ENCODE measurements around the gene PDIA2. TPM values are rescaled to one million over a fixed set of nuclear protein-coding genes. Genes with fewer than 3 reads are reported as not detected.

PDIA2 gene
- total RNA-seq, 1 donor from 2014 or later = 2.7 TPM

DNA sequence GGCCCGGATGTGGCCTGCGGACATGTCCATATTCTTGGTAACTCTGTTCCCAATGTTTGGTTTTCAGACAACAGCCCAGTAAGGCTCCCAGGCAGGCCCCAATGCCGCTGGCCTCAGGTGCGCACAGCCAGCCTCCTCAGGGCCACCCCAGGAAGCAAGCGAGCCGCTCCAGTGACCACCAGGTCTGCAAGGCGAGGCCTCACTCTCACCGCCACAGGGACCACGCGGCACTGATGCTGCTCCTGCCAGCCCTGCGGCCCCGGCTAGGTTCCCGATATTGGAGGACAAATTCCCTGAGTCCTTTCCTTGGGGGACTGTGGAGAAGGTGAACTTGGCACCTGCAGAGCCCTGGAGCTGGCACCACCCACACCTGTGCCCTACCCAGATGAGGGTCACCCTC lies 19.0 kb downstream of the PDIA2 start:
- no peaks in the 10 kb centered on the region for H3K27me3 Mint-ChIP-seq (ENCODE audit: low read depth)
- TF ChIP-seq, protein P1, sequence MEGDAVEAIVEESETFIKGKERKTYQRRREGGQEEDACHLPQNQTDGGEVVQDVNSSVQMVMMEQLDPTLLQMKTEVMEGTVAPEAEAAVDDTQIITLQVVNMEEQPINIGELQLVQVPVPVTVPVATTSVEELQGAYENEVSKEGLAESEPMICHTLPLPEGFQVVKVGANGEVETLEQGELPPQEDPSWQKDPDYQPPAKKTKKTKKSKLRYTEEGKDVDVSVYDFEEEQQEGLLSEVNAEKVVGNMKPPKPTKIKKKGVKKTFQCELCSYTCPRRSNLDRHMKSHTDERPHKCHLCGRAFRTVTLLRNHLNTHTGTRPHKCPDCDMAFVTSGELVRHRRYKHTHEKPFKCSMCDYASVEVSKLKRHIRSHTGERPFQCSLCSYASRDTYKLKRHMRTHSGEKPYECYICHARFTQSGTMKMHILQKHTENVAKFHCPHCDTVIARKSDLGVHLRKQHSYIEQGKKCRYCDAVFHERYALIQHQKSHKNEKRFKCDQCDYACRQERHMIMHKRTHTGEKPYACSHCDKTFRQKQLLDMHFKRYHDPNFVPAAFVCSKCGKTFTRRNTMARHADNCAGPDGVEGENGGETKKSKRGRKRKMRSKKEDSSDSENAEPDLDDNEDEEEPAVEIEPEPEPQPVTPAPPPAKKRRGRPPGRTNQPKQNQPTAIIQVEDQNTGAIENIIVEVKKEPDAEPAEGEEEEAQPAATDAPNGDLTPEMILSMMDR (IDR thresholded peaks at IDR 0.05; ENCODE audit: unreplicated experiment) = no peak
- DNase-seq (ENCODE audit: low spot score in 2 of 2, unreplicated experiment in 2 of 2) = no peak
- peaks cover 11% of the 10 kb centered on the region for H3K36me3 Mint-ChIP-seq
- H3K4me3 Mint-ChIP-seq = no peak overlapping the region
- no peaks in the 10 kb centered on the region for H3K9me3 Mint-ChIP-seq
- H3K4me1 Mint-ChIP-seq = no peaks in the 10 kb centered on the region
- no peak overlapping the region for H3K27ac Mint-ChIP-seq

DNA sequence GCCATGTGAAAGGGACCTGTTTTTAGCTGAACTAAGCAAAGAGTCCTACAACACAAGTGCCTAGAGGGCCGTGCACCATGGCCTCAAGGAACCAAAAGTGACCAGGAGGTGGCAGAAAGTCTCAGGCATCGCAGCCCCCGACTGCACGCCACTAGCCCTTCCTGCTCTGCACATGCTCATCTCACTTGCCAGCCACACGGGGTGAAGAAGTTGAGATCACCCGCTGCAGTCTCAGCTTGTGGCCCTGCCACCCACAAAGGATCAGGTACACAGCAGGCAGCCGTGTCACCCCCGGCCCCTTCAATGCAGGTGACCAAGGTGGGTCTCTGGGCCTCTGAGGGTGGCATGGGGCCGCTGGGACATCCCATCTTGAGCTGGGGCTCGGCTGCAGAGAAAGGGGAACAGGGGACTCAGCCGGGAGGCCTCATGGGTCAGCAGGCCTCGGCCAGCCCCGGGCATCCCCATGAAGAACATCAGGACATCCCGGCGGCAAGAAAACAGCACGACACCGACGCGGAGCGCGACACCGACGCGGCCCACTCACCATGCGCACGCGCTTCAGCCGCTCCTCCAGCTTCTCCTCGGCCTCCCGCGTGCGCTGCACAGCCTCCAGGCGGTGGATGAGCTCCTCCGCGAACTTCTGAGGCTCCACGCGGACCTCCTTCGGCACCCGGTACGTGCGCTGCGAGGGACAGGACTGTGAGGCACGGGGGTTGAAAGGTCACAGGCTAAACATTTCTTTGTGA lies 21.0 kb downstream of the PDIA2 start:
- peak in 1 of 2 experiments; percentile 15 for DNase-seq (ENCODE audit: low spot score in 2 of 2, unreplicated experiment in 2 of 2)
- Mint-ChIP-seq H3K9me3 (no peaks in the 10 kb centered on the region), H3K36me3 (peaks cover 12% of the 10 kb centered on the region), H3K4me1 (no peaks in the 10 kb centered on the region), H3K27me3 (ENCODE audit: low read depth) (no peaks in the 10 kb centered on the region), H3K4me3 (no peak overlapping the region), H3K27ac (no peak overlapping the region)
- TF ChIP-seq, protein P1 (IDR thresholded peaks at IDR 0.05; ENCODE audit: unreplicated experiment) = no peak

DNA sequence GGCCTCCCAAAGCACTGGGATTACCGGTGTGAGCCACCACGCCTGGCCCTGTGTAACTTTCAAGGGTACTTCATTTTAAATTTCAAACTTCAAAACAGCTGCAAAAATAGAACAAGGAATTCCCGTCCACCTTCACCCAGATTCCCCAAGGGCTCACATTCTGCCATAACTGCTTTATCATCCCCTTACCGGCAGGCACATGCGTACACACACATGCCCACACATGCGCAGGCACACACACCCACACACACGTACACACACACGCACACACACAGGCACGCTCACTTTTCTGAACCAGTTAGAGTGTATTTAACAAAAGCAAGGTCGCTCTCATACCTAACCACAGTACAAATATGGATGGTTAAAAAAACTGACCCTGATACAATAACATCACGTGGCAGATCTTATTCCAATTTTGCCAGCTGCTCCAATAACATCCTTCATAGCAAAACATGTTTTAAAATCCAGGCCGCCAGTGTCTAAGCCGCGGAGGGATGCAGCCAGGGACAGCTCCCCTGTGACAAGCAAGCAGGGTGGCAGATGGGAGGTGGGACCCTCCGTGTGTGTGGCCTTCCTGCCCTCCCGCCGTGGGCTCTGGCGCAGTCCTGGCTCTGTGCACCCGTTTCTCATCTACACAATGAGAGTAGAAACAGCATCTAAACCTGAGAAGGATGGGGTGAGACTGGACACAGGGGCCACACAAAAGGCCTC lies 23.1 kb downstream of the PDIA2 start:
- TF ChIP-seq, protein P1 (IDR thresholded peaks at IDR 0.05; ENCODE audit: unreplicated experiment) = no peak
- Mint-ChIP-seq H3K9me3 (no peaks in the 10 kb centered on the region), H3K36me3 (peaks cover 18% of the 10 kb centered on the region), H3K4me3 (no peak overlapping the region), H3K27me3 (ENCODE audit: low read depth) (no peaks in the 10 kb centered on the region), H3K4me1 (no peaks in the 10 kb centered on the region), H3K27ac (no peak overlapping the region)
- no peak for DNase-seq (ENCODE audit: low spot score in 2 of 2, unreplicated experiment in 2 of 2)

DNA sequence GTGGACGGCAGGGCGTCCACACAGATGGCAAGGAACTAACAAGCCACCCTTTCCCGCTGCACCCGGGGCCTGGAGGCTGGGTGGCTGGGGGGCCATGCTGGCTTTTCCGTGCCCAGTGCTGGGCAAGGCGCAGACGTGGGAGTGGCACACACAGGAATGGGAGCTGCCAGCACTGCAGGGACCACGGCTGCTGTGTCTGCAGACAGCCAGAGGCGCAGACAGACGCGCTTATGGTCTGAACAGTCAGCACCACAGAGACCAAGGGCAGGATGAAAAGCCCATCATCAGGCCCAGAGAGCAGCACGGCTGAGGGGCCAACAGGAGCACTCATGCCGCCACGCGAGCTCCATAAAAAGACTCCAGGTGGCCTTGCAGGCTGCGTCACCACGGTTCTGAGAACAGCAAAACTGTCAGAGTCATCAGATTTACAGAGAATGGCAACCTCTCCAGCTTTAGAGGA lies 24.0 kb downstream of the PDIA2 start:
- Mint-ChIP-seq H3K4me1 (no peaks in the 10 kb centered on the region), H3K36me3 (peaks cover 19% of the 10 kb centered on the region), H3K27me3 (ENCODE audit: low read depth) (no peaks in the 10 kb centered on the region), H3K27ac (no peak overlapping the region), H3K4me3 (no peak overlapping the region), H3K9me3 (no peaks in the 10 kb centered on the region)
- TF ChIP-seq, protein P1 (IDR thresholded peaks at IDR 0.05; ENCODE audit: unreplicated experiment) = no peak
- DNase-seq (ENCODE audit: low spot score in 2 of 2, unreplicated experiment in 2 of 2) = no peak

DNA sequence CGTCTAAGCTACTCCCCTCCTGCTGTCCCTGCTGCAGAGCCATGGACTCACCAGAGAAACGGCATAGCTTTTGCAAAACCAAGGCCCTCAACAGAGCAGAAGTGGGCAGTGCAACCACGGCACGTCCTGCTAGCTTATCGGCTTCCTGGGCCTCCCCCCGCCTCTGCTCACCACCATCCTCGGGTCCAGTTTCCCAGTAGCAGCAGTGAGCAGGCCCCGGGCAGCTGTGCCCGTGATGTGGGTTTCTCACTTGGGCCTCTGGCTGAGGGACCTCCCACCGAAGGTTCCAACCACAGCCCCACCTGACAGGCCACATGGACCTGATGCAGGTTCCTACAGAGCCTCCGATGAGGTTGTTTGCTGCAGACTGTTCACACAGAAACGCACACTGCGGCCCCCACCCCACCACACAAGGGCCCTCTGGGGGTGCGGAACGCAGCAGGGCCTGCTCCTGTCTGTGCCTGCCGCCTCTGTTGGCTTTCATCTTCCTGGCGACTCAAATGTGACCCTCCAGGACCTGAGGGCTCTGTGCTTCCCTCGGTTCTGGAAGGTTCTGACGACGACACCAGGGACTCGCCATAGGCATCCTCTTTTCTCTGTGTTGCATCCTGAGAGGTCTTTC lies 24.8 kb downstream of the PDIA2 start:
- H3K9me3 Mint-ChIP-seq = no peaks in the 10 kb centered on the region
- no peak overlapping the region for H3K4me3 Mint-ChIP-seq
- no peaks in the 10 kb centered on the region for H3K4me1 Mint-ChIP-seq
- no peak for DNase-seq (ENCODE audit: low spot score in 2 of 2, unreplicated experiment in 2 of 2)
- peaks cover 24% of the 10 kb centered on the region for H3K36me3 Mint-ChIP-seq
- TF ChIP-seq, protein P1 (IDR thresholded peaks at IDR 0.05; ENCODE audit: unreplicated experiment) = no peak
- H3K27me3 Mint-ChIP-seq (ENCODE audit: low read depth) = no peaks in the 10 kb centered on the region
- H3K27ac Mint-ChIP-seq = no peak overlapping the region
